Measurements from ENCODE around the gene ZNF76. TPM values are rescaled to one million over a fixed set of nuclear protein-coding genes. Genes with fewer than 3 reads are reported as not detected.

ZNF76 gene
- total RNA-seq, 5 donors from 2014 or later (not counting 1 experiment from before 2014, with no cell fraction given) = 72.7 to 91.3 (median 84.8) TPM

Other genes starting within 250 kb of the ZNF76 start
- not detected for gene TCP11, start 118.4 kb upstream of the ZNF76 start, total RNA-seq
- under 1 TPM in 4 of 5 donors, not detected in 1; 0.03 to 0.14 (median 0.08) TPM for gene SCUBE3, start 45.8 kb upstream of the ZNF76 start, total RNA-seq
- gene DEF6, start 38.1 kb downstream of the ZNF76 start, total RNA-seq = 100 to 1,000 TPM; 221 to 311 (median 298) TPM
- gene PPARD, start 82.8 kb downstream of the ZNF76 start, total RNA-seq = 10 to 100 TPM; 36.8 to 41.3 (median 37.9) TPM
- 10 to 100 TPM in 3 of 5 donors, 1 to 10 TPM in 2; 5.6 to 12.8 (median 11.7) TPM for gene FANCE, start 192.6 kb downstream of the ZNF76 start, total RNA-seq
- gene RPL10A, start 208.7 kb downstream of the ZNF76 start, total RNA-seq = 1,000 to 10,000 TPM; 1,890 to 2,203 (median 2,081) TPM
- under 1 TPM in 3 of 5 donors, not detected in 2; 0.26 to 0.53 (median 0.41) TPM for gene TEAD3, start 237.3 kb downstream of the ZNF76 start, total RNA-seq

Data from T-cell (primary cell).